Suprapubic skin (tissue), 4 donors: Measurements from ENCODE around the gene HDAC1.

Experiments
- CTCF ChIP-seq, 2 donors: fragments of 200-600 bp in 1 of 2; fragments of 450-650 bp in 1 of 2; sonication (generic) in 1 of 2; IDR thresholded peaks; one replicate each; pipeline ENCODE4 v1.5.1; 2016 to 2019; ENCODE audit warnings: antibody characterized with exemption in 2 of 2, mild to moderate bottlenecking in 1 of 2, moderate library complexity in 1 of 2
- EP300 ChIP-seq: sonication (generic); formaldehyde crosslinking; IDR thresholded peaks from one replicate; pipeline ENCODE4 v1.6.1; 2017; ENCODE audit warnings: antibody characterized with exemption
- POLR2A ChIP-seq, 2 donors: fragments of 450-650 bp; IDR thresholded peaks; one replicate each; pipeline ENCODE4 v1.6.1; 2017; ENCODE audit warnings: antibody characterized with exemption in 2 of 2, mild to moderate bottlenecking in 2 of 2, moderate library complexity in 2 of 2
- POLR2AphosphoS5 ChIP-seq, 3 donors: sonication (generic); formaldehyde crosslinking; IDR thresholded peaks; one replicate each; pipeline ENCODE4 v1.6.1; 2017; ENCODE audit warnings: antibody characterized with exemption in 3 of 3

- TF ChIP-seq POLR2A (IDR thresholded peaks at IDR 0.05): no peak
- TF ChIP-seq CTCF (IDR thresholded peaks at IDR 0.05): no peak
- no peak for TF ChIP-seq EP300
- TF ChIP-seq POLR2AphosphoS5 (IDR thresholded peaks at IDR 0.05): no peak
These were observed 49.4 kb downstream of the HDAC1 start for GRCh38 chr1:32341186-32341757.
